Calu3 (cell line): ENCODE measurements around the gene VDAC1. TPM values are rescaled to one million over a fixed set of nuclear protein-coding genes. Genes with fewer than 3 reads are reported as not detected.

ENCODE experiments used
- BruUV-seq: library from RNA; stranded (reverse); fragments of 400-500 nt; replicated peaks from 2 replicates; lab custom pipeline; 2021; lab: Mats Ljungman, UMichigan
- CTCF ChIA-PET: fragments of 300-600 bp; sonication (Branson Sonifier 250); formaldehyde crosslinking; loops from one replicate; lab custom pipeline; 2022; ENCODE audit warnings: antibody characterized with exemption; lab: Charles Lee
- DNase-seq: peaks from one replicate; pipeline ENCODE4 v3.0.0; 2022
- H3K27ac Mint-ChIP-seq: one replicate; pipeline ENCODE4 v1.8.0; 2022; ENCODE audit warnings: mixed read lengths; ENCODE audit not compliant: unreplicated experiment
- H3K27me3 Mint-ChIP-seq: one replicate; pipeline ENCODE4 v1.8.0; 2022; ENCODE audit warnings: mixed read lengths; ENCODE audit not compliant: unreplicated experiment
- H3K36me3 Mint-ChIP-seq: one replicate; pipeline ENCODE4 v1.8.0; 2022; ENCODE audit warnings: mild to moderate bottlenecking, moderate library complexity, mixed read lengths; ENCODE audit not compliant: insufficient read depth, unreplicated experiment
- H3K4me1 Mint-ChIP-seq: one replicate; pipeline ENCODE4 v1.8.0; 2022; ENCODE audit warnings: mild to moderate bottlenecking, low read depth, mixed read lengths; ENCODE audit not compliant: unreplicated experiment
- H3K4me3 Mint-ChIP-seq: one replicate; pipeline ENCODE4 v1.8.0; 2022; ENCODE audit warnings: mild to moderate bottlenecking, low read depth, moderate library complexity, mixed read lengths; ENCODE audit not compliant: unreplicated experiment
- H3K9me3 Mint-ChIP-seq: one replicate; pipeline ENCODE4 v1.8.0; 2022; ENCODE audit warnings: low read depth, mixed read lengths; ENCODE audit not compliant: unreplicated experiment
- intact Hi-C: fragments of 100-400 bp; cut with micrococcal nuclease; formaldehyde crosslinking; loops from one replicate; pipeline ENCODE4 v1.10.0; 2022; ENCODE audit not compliant: unreplicated experiment
- total RNA-seq: library from RNA; stranded (reverse); gene quantifications from 2 replicates; pipeline ENCODE4 v1.2.3, GENCODE V29; 2022
- TF ChIP-seq, protein P1 (sequence below): fragments of 200-600 bp; IDR thresholded peaks from one replicate; pipeline ENCODE4 v1.8.0; 2022; ENCODE audit warnings: antibody characterized with exemption; ENCODE audit not compliant: unreplicated experiment

VDAC1 gene
- total RNA-seq, 1 experiment from 2014 or later = 410 TPM

DNA sequence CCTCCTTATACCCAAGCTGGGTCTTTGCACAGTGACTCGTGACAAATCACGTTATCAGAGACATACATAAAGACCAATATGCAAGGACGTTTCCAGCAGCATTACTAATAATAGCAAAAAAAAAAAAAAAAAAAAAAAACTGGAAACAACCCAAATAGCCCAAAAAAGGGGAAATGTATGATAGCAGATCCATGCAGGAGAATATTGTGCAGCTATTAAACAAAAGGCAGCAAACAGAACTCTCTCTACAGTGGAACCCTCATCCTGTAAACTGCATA lies 74.0 kb downstream of the VDAC1 start:
- Mint-ChIP-seq H3K36me3 (no peaks in the 10 kb centered on the region), H3K4me1 (peaks cover 10% of the 10 kb centered on the region), H3K9me3 (no peaks in the 10 kb centered on the region), H3K27me3 (peaks cover 12% of the 10 kb centered on the region), H3K27ac (no peak overlapping the region), H3K4me3 (no peak overlapping the region)
- CTCF ChIA-PET = no interaction called here
- DNase-seq = no peak
- BruUV-seq = no TSS peak
- TF ChIP-seq, protein P1, sequence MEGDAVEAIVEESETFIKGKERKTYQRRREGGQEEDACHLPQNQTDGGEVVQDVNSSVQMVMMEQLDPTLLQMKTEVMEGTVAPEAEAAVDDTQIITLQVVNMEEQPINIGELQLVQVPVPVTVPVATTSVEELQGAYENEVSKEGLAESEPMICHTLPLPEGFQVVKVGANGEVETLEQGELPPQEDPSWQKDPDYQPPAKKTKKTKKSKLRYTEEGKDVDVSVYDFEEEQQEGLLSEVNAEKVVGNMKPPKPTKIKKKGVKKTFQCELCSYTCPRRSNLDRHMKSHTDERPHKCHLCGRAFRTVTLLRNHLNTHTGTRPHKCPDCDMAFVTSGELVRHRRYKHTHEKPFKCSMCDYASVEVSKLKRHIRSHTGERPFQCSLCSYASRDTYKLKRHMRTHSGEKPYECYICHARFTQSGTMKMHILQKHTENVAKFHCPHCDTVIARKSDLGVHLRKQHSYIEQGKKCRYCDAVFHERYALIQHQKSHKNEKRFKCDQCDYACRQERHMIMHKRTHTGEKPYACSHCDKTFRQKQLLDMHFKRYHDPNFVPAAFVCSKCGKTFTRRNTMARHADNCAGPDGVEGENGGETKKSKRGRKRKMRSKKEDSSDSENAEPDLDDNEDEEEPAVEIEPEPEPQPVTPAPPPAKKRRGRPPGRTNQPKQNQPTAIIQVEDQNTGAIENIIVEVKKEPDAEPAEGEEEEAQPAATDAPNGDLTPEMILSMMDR = no peak
- intact Hi-C loops = no loop called here

DNA sequence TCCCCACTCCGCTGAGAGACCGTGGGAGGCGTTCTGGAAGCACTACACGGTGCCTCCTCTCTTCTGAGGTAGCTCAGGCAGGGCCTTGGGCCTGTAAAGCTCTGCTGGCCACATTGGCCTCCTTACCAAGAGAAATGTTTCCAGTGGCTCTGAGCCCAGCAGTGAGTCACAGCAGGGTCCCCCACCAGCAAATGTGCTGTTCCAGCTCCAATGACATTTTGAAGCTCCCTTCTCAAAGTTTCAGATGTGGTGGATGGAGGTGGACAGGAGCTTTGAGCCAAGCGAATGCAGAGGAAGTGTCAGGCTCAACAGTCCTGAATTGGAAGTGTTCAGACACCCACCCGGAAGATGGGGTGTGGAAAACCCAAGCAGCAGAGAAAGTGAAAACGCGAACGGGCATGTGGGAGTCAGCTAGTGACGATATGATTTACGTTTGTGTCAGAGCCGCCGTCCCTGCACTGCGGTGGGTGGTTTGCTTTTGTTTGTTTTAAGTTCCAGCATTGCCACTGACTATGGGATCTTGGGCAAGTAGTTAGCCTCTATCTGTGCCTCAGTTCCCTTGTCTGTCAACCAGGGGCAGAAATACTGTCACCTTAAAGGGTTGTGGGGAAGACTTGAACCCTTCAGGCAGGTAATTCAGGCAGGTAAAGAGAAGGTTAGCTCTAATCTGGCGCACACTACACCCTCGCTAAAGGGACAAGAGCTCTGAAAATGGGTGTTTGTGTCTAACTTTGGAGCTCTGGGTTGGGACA lies 74.5 kb downstream of the VDAC1 start:
- H3K27me3 Mint-ChIP-seq = peaks cover 17% of the 10 kb centered on the region
- H3K9me3 Mint-ChIP-seq = no peaks in the 10 kb centered on the region
- CTCF ChIA-PET = no interaction called here
- H3K4me3 Mint-ChIP-seq = no peak overlapping the region
- H3K36me3 Mint-ChIP-seq = no peaks in the 10 kb centered on the region
- intact Hi-C loops = no loop called here
- no TSS peak for BruUV-seq
- DNase-seq = no peak
- TF ChIP-seq, protein P1 = no peak
- no peak overlapping the region for H3K27ac Mint-ChIP-seq
- H3K4me1 Mint-ChIP-seq = peaks cover 15% of the 10 kb centered on the region

DNA sequence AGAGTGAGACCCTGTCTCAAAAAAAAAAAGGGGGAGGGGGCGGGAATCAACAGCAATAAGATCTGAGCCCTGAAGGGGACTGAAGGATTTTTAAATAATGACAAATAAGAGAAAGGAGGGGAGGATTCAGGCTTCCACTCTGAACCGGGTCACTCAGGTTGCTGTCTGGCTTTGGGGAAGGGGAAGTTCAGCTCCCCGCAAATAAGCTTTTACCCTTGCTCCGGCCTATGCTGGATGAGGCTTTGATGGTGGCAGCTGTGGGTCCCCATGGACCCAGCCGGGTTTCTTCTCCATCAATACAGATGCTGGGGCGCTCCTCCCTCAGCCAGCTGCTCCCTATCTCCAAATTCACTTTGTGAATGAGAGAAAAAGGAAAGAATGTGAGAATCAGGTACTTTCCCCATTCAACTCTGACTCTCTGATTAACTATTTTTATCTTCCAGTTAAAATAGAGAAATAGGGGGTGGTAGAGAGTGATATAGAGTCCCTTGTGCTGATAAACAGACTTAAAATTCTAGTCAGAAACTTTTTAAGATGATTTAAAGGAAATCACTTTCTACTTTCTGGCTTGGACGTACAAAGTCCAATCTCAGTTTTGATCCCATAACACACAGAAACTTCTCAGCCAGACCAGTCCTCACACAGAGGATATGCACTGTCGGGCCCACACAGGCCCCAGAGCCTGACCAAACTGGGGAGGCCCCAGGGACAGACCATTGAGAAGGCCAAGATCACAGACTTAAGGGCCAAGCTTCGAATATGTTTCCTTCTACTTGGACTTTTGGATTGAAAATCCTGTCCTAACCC lies 76.0 kb downstream of the VDAC1 start:
- TF ChIP-seq, protein P1 = no peak
- intact Hi-C loops = no loop called here
- no peaks in the 10 kb centered on the region for H3K36me3 Mint-ChIP-seq
- no peaks in the 10 kb centered on the region for H3K9me3 Mint-ChIP-seq
- H3K27ac Mint-ChIP-seq = no peak overlapping the region
- CTCF ChIA-PET = interaction anchor here (0.6 kb wide), 3 partner anchors 89 to 1794 kb away, joined by 3 to 5 read pairs (median 3); no protein-coding TSS in a partner anchor
- H3K4me3 Mint-ChIP-seq = no peak overlapping the region
- H3K27me3 Mint-ChIP-seq = peaks cover 22% of the 10 kb centered on the region
- no TSS peak for BruUV-seq
- DNase-seq = no peak
- H3K4me1 Mint-ChIP-seq = peaks cover 22% of the 10 kb centered on the region

DNA sequence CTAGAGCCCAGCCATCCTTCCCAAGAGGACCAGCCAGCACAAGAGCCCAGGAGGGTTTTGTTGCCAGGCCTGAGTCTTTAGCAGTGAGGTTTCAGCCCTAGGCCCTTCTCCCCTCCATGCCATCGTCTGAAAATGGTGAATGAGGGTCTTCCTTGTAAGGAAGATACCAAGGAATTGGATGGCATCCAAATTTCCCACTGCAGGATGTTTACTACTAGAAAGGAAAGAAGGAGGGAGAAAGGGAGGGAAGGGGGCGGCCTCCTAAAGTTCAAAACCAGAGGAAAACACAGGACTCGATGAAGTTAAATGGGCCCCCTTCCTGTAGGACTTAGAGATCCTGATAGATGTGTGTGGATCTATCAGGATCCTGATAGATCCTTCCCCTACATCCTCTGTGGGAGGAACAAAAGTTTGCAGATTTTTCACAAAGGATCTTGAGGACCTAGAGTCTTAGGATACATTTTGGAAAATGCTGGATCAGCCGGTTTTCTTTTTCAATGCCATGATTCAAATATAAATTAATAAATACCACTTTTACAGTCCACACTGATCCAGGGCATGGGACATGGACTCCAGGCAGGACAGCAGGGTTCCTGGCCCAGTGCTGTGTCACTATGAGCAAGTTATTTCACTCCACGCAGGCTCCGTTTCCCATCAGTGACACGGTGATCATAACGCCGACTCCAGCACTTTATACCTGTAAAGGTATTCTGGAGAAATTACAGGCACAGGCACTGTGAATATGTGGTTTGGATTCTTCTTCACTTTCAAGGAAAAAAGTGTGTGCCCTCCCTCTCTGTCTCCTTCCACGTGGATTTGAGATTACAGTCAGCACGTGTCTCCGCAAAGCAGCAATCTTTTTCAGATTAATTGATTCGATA lies 77.2 kb downstream of the VDAC1 start:
- CTCF ChIA-PET = interaction anchor here (0.6 to 0.8 kb wide), 2 partner anchors 11 to 88 kb away, joined by 3 to 4 read pairs; no protein-coding TSS in a partner anchor
- intact Hi-C loops = no loop called here
- TF ChIP-seq, protein P1 = no peak
- H3K4me3 Mint-ChIP-seq = no peak overlapping the region
- no TSS peak for BruUV-seq
- no peaks in the 10 kb centered on the region for H3K9me3 Mint-ChIP-seq
- DNase-seq = no peak
- no peaks in the 10 kb centered on the region for H3K36me3 Mint-ChIP-seq
- H3K27ac Mint-ChIP-seq = no peak overlapping the region
- H3K27me3 Mint-ChIP-seq = peaks cover 33% of the 10 kb centered on the region
- H3K4me1 Mint-ChIP-seq = peaks cover 22% of the 10 kb centered on the region
